IMR-90 (cell line): Measurements from ENCODE around the gene PLCG2. TPM values are rescaled to one million over a fixed set of nuclear protein-coding genes. Genes with fewer than 3 reads are reported as not detected.

ENCODE experiments used
- ATAC-seq: fragments of 200-7000 bp; cut with Tn5 transposase; 2 replicates; pipeline ENCODE4 v1.9.1; 2020; ENCODE audit warnings: low read depth, mild to moderate bottlenecking, moderate library complexity
- BruUV-seq: library from RNA; stranded (reverse); fragments of 400-500 nt; replicated peaks from 2 replicates; lab custom pipeline; 2021; lab: Mats Ljungman, UMichigan
- CTCF ChIA-PET: fragments of 300-600 bp; formaldehyde crosslinking; extraction: SDS; loops from one replicate; lab custom pipeline; 2021; ENCODE audit warnings: antibody characterized with exemption; lab: Yijun Ruan, JAX
- POLR2A ChIA-PET: fragments of 300-600 bp; sonication (Branson Sonifier 250); formaldehyde crosslinking; loops from one replicate; lab custom pipeline; 2022; ENCODE audit warnings: antibody characterized with exemption; ENCODE audit not compliant: unreplicated experiment; lab: Charles Lee
- DNase-seq: peaks from one replicate; pipeline ENCODE4 v3.0.0; 2013
- H2AFZ ChIP-seq: replicated peaks from 2 replicates; pipeline ENCODE3; 2013; ENCODE audit warnings: low read length, mild to moderate bottlenecking; ENCODE audit not compliant: poor library complexity
- H2AK5ac ChIP-seq: 2 replicates; pipeline ENCODE4 v1.6.1; 2013; ENCODE audit warnings: low read depth, low read length, inconsistent platforms
- H2AK9ac ChIP-seq: replicated peaks from 2 replicates; pipeline ENCODE3; 2013; ENCODE audit warnings: mild to moderate bottlenecking, low read depth, low read length, moderate library complexity; ENCODE audit not compliant: poor library complexity
- H2BK120ac ChIP-seq: 2 replicates; pipeline ENCODE4 v1.6.1; 2013; ENCODE audit warnings: low read depth, low read length, inconsistent platforms
- H2BK15ac ChIP-seq: 3 replicates; pipeline ENCODE4 v1.6.1; 2013; ENCODE audit warnings: low read depth, low read length, inconsistent platforms
- H2BK20ac ChIP-seq: 2 replicates; pipeline ENCODE4 v1.6.1; 2013; ENCODE audit warnings: low read depth, mild to moderate bottlenecking, inconsistent platforms, low read length, moderate library complexity
- H2BK5ac ChIP-seq: 2 replicates; pipeline ENCODE4 v1.6.1; 2013; ENCODE audit warnings: mild to moderate bottlenecking, low read depth, low read length, inconsistent platforms; ENCODE audit not compliant: poor library complexity, severe bottlenecking
- H3K14ac ChIP-seq: replicated peaks from 2 replicates; pipeline ENCODE4 v1.6.1; 2013; ENCODE audit warnings: low read depth, low read length, inconsistent platforms
- H3K18ac ChIP-seq: 2 replicates; pipeline ENCODE4 v1.6.1; 2013; ENCODE audit warnings: low read depth, low read length, control low read depth
- H3K23ac ChIP-seq: 2 replicates; pipeline ENCODE4 v1.6.1; 2013; ENCODE audit warnings: low read depth, low read length, inconsistent platforms
- H3K27ac ChIP-seq: 2 replicates; pipeline ENCODE4 v1.5.1; 2013; ENCODE audit warnings: mild to moderate bottlenecking, control low read depth, low read length; ENCODE audit not compliant: insufficient read depth
- H3K27me3 ChIP-seq: 2 replicates; pipeline ENCODE4 v1.6.1; 2013; ENCODE audit warnings: low read length; ENCODE audit not compliant: control insufficient read depth, insufficient read depth
- H3K36me3 ChIP-seq: 2 replicates; pipeline ENCODE4 v1.6.1; 2013; ENCODE audit warnings: low read length, mixed read lengths; ENCODE audit not compliant: control insufficient read depth, insufficient read depth
- H3K4ac ChIP-seq: 2 replicates; pipeline ENCODE4 v1.6.1; 2013; ENCODE audit warnings: low read depth, low read length, inconsistent platforms
- H3K4me1 ChIP-seq: 2 replicates; pipeline ENCODE4 v1.6.1; 2013; ENCODE audit warnings: low read length, mixed read lengths; ENCODE audit not compliant: control insufficient read depth, insufficient read depth
- H3K4me2 ChIP-seq: 2 replicates; pipeline ENCODE4 v1.6.1; 2013; ENCODE audit warnings: low read depth, mild to moderate bottlenecking, control low read depth, low read length, moderate library complexity
- H3K4me3 ChIP-seq: 2 replicates; pipeline ENCODE4 v1.5.1; 2013; ENCODE audit warnings: low read depth, mild to moderate bottlenecking, control low read depth, low read length, moderate library complexity; ENCODE audit not compliant: insufficient read depth
- H3K56ac ChIP-seq: 2 replicates; pipeline ENCODE4 v1.6.1; 2013; ENCODE audit warnings: low read length, inconsistent platforms; ENCODE audit not compliant: insufficient read depth; ENCODE audit errors: extremely low read depth
- H3K79me1 ChIP-seq, 2 experiments: 2 replicates each; pipeline ENCODE4 v1.6.1; 2013; ENCODE audit warnings: low read length in 2 of 2, inconsistent platforms in 1 of 2, low read depth in 1 of 2
- H3K9ac ChIP-seq: 2 replicates; pipeline ENCODE4 v1.6.1; 2013; ENCODE audit warnings: low read depth, low read length, control low read depth
- H3K9me1 ChIP-seq: 2 replicates; pipeline ENCODE4 v1.6.1; 2013; ENCODE audit warnings: low read length, inconsistent platforms; ENCODE audit not compliant: insufficient read depth
- H3K9me3 ChIP-seq: 2 replicates; pipeline ENCODE4 v1.6.1; 2013; ENCODE audit warnings: low read length; ENCODE audit not compliant: control insufficient read depth, insufficient read depth
- H4K20me1 ChIP-seq: 2 replicates; pipeline ENCODE4 v1.6.1; 2013; ENCODE audit warnings: low read length, inconsistent platforms; ENCODE audit not compliant: insufficient read depth
- H4K5ac ChIP-seq: 2 replicates; pipeline ENCODE4 v1.6.1; 2013; ENCODE audit warnings: mild to moderate bottlenecking, low read depth, low read length, control low read depth
- H4K8ac ChIP-seq, 2 experiments: 2 replicates each; pipeline ENCODE4 v1.6.1; 2013; ENCODE audit warnings: low read depth in 2 of 2, low read length in 2 of 2, control low read depth in 1 of 2, inconsistent platforms in 1 of 2
- H4K91ac ChIP-seq: 2 replicates; pipeline ENCODE4 v1.6.1; 2013; ENCODE audit warnings: low read depth, low read length, inconsistent platforms; ENCODE audit not compliant: insufficient read depth
- CEBPB ChIP-seq: IDR thresholded peaks from 2 replicates; pipeline ENCODE4 v1.6.1; 2012; ENCODE audit warnings: low read depth, low read length, improper control_type of control experiment
- CHD1 ChIP-seq: IDR thresholded peaks from 2 replicates; pipeline ENCODE4 v1.6.1; 2012; ENCODE audit warnings: low read depth, low read length, improper control_type of control experiment
- ELK1 ChIP-seq: fragments of 150-350 bp; IDR thresholded peaks from 2 replicates; pipeline ENCODE4 v1.6.1; 2016; ENCODE audit warnings: low read depth, mild to moderate bottlenecking, low read length, moderate library complexity, borderline replicate concordance
- FOS ChIP-seq: fragments of 150-350 bp; IDR thresholded peaks from 2 replicates; pipeline ENCODE4 v1.6.1; 2016; ENCODE audit warnings: low read depth, low read length
- MAZ ChIP-seq: IDR thresholded peaks from 2 replicates; pipeline ENCODE4 v1.6.1; 2012; ENCODE audit warnings: low read depth, mild to moderate bottlenecking, low read length, improper control_type of control experiment, moderate library complexity, borderline replicate concordance
- POLR2A ChIP-seq: IDR thresholded peaks from 2 replicates; pipeline ENCODE4 v1.6.1; 2012; ENCODE audit warnings: mild to moderate bottlenecking, low read depth, low read length
- RAD21 ChIP-seq: IDR thresholded peaks from 2 replicates; pipeline ENCODE4 v1.6.1; 2012; ENCODE audit warnings: low read length, improper control_type of control experiment
- RCOR1 ChIP-seq: IDR thresholded peaks from 2 replicates; pipeline ENCODE4 v1.6.1; 2012; ENCODE audit warnings: mild to moderate bottlenecking, low read length, improper control_type of control experiment; ENCODE audit not compliant: insufficient replicate concordance
- RFX5 ChIP-seq: IDR thresholded peaks from 2 replicates; pipeline ENCODE4 v1.8.0; 2012; ENCODE audit warnings: low read depth, mild to moderate bottlenecking, low read length, moderate library complexity
- WGBS, 2 experiments: methylation state at CpG; one replicate each; pipeline versions ENCODE4 v1.1.5 to v1.1.7; 2013; ENCODE audit warnings: missing lambda C conversion rate in 2 of 2; ENCODE audit not compliant: insufficient read length in 1 of 2; ENCODE audit errors: extremely low coverage in 2 of 2; 5-methylcytosine and 5-hydroxymethylcytosine counted together
- dilution Hi-C: fragments of 300-500 bp; cut with HindIII; formaldehyde crosslinking; loops from one replicate; pipeline ENCODE4 v1.14.3; 2018; ENCODE audit warnings: low sequenced_read_pairs; ENCODE audit not compliant: unreplicated experiment
- in situ Hi-C: fragments of 300-500 bp; cut with MboI; formaldehyde crosslinking; loops from 3 replicates; pipeline ENCODE4 v1.14.3; 2019; ENCODE audit warnings: low sequenced_read_pairs, inconsistent platforms, mixed read lengths
- intact Hi-C: fragments of 100-400 bp; cut with micrococcal nuclease; formaldehyde crosslinking; loops from 2 replicates; pipeline ENCODE4 v1.10.0; 2022
- polyA plus RNA-seq, 3 experiments: library from polyadenylated mRNA; depleted of rRNA; stranded (reverse); fragments of >200 nt; gene quantifications; 2 replicates each; pipeline ENCODE4 v1.2.3, GENCODE V29; 2012; ENCODE audit warnings: low replicate concordance in 1 of 3
- total RNA-seq: library from RNA; depleted of rRNA; stranded (reverse); fragments of >200 nt; gene quantifications from 2 replicates; pipeline ENCODE4 v1.2.3, GENCODE V29; 2012
- TF ChIP-seq, protein P1 (sequence below): fragments of 150-350 bp; IDR thresholded peaks from 2 replicates; pipeline ENCODE4 v1.6.1; 2017; ENCODE audit warnings: mild to moderate bottlenecking, antibody characterized with exemption, low read length, low read depth

Gene PLCG2
- total and polyA plus RNA-seq, 2 of the 4 experiments (the other 2 are of a cell fraction), result 0.14 to 0.18 TPM

DNA sequence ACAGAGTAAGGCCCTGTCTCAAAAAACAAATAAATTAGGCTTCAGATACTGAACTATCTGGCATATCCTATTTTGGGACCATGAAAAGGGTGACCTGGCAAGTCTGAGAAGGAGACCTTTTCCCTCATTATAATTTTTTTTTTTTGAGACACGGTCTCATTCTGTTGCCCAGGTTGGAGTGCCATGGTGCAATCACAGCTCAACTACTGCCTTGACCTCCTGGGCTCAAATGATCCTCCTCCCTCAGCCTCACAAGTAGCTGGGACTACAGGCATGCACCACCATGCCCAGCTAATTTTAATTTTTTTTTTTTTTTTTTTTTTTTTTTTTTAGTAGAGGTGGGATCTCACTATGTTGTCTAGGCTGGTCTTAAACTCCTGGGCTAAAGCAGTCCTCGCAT, 37.3 kb downstream of the PLCG2 start:
- CTCF ChIA-PET, result no interaction called here

More for the DNA sequence above, 37.3 kb downstream of the PLCG2 start:
- intact Hi-C loops, result no loop called here
- H3K18ac ChIP-seq, result no peak overlapping the region
- no peak overlapping the region for H3K23ac ChIP-seq
- no peak overlapping the region for H3K4ac ChIP-seq
- no peak overlapping the region for H3K4me2 ChIP-seq
- H3K9me3 ChIP-seq, result no peaks in the 10 kb centered on the region
- H4K91ac ChIP-seq, result no peak overlapping the region
- no peak overlapping the region for H2BK20ac ChIP-seq
- H3K4me3 ChIP-seq, result no peak overlapping the region
- H3K79me1 ChIP-seq, result no peaks in the 10 kb centered on the region
- no peak overlapping the region for H4K8ac ChIP-seq
- BruUV-seq, result no TSS peak
- H2AFZ ChIP-seq, result no peak overlapping the region
- H2BK5ac ChIP-seq, result no peak overlapping the region
- H3K9ac ChIP-seq, result no peak overlapping the region
- no peak overlapping the region for H2BK120ac ChIP-seq
- no peak overlapping the region for H3K14ac ChIP-seq
- H3K56ac ChIP-seq, result no peak overlapping the region
- no peak for TF ChIP-seq ELK1
- no peak for TF ChIP-seq CEBPB
- no peak for TF ChIP-seq MAZ
- no peak for TF ChIP-seq RFX5
- TF ChIP-seq FOS, result no peak
- TF ChIP-seq POLR2A, result no peak
- no peak for TF ChIP-seq RCOR1
- no peak for TF ChIP-seq RAD21
- TF ChIP-seq CHD1, result no peak
- TF ChIP-seq, protein P1, sequence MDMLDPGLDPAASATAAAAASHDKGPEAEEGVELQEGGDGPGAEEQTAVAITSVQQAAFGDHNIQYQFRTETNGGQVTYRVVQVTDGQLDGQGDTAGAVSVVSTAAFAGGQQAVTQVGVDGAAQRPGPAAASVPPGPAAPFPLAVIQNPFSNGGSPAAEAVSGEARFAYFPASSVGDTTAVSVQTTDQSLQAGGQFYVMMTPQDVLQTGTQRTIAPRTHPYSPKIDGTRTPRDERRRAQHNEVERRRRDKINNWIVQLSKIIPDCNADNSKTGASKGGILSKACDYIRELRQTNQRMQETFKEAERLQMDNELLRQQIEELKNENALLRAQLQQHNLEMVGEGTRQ, result no peak
- WGBS, 2 experiments, result no CpG with 5 or more reads among the region's 2 CpGs
- POLR2A ChIA-PET, result interaction anchor here (0.6 kb wide), 1 partner anchor 75 kb away, joined by 3 read pairs; no protein-coding TSS in a partner anchor
- H3K36me3 ChIP-seq, result no peaks in the 10 kb centered on the region
- H3K9me1 ChIP-seq, result no peaks in the 10 kb centered on the region
- no peaks in the 10 kb centered on the region for H3K4me1 ChIP-seq
- H2BK15ac ChIP-seq, result no peak overlapping the region
- in situ Hi-C loops, result no loop called here
- ATAC-seq (no peak), DNase-seq (no peak)
- no peak overlapping the region for H4K5ac ChIP-seq
- dilution Hi-C loops, result no loop called here
- no peak overlapping the region for H3K27ac ChIP-seq
- H4K20me1 ChIP-seq, result no peaks in the 10 kb centered on the region
- H2AK5ac ChIP-seq, result no peak overlapping the region
- no peak overlapping the region for H2AK9ac ChIP-seq
- no peaks in the 10 kb centered on the region; the same call in 1 of the 2 replicates for H3K27me3 ChIP-seq
